Retinal pigment epithelial cell (primary cell): Measurements from ENCODE around the gene NINL.

Experiments used
- DNase-seq: peaks from one replicate; pipeline ENCODE4 v3.0.0-alpha.2; 2010; ENCODE audit warnings: low read depth
- H3K4me3 ChIP-seq: 2 replicates; pipeline ENCODE4 v1.5.1; 2011; ENCODE audit warnings: mild to moderate bottlenecking, low read length, control low read depth, moderate library complexity
- TF ChIP-seq, protein P1 (sequence below): conservative IDR thresholded peaks from 2 replicates; pipeline ENCODE4 v1.5.1; 2011; ENCODE audit warnings: low read depth, low read length, control low read depth, inconsistent platforms

The NINL gene

DNA sequence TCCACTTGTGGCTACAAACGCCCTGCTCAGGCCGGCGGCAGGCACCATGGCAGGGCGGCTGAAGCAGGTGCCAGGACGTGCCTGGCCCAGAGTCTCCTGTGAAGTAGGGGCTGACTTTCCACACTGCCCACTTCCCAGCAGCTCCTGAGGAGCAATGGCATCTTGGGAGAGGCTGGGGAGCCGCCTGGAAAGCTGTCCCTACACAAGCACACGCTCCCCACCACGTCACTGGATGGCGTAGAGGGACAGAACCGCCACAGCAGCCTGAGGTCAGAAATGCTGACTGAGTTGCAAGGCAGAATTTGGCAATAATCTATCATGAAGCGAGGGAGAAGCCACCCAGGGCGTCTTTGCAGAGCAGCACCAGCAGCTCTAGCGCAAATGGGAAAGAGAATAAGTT is 86.3 kb downstream of the NINL start:
- H3K4me3 ChIP-seq = no peak overlapping the region
- TF ChIP-seq, protein P1, sequence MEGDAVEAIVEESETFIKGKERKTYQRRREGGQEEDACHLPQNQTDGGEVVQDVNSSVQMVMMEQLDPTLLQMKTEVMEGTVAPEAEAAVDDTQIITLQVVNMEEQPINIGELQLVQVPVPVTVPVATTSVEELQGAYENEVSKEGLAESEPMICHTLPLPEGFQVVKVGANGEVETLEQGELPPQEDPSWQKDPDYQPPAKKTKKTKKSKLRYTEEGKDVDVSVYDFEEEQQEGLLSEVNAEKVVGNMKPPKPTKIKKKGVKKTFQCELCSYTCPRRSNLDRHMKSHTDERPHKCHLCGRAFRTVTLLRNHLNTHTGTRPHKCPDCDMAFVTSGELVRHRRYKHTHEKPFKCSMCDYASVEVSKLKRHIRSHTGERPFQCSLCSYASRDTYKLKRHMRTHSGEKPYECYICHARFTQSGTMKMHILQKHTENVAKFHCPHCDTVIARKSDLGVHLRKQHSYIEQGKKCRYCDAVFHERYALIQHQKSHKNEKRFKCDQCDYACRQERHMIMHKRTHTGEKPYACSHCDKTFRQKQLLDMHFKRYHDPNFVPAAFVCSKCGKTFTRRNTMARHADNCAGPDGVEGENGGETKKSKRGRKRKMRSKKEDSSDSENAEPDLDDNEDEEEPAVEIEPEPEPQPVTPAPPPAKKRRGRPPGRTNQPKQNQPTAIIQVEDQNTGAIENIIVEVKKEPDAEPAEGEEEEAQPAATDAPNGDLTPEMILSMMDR = no peak
- DNase-seq = no peak

DNA sequence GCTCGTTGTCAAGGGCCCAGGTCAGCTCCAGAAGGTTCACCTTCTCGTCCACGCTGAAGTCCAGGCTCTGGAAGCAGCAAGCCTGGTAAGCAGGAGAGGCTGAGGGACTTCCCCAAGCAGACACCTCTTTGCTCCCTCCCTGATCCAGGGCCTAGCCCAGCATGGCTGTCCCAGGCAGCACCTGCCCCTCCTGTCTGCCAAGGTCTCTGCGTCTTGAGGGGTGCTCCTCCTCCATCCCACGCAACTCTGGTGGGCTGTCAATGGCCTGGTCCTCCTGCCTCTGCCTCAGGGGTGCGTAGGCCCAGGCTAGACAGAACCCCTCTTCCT is 87.1 kb downstream of the NINL start:
- no peak overlapping the region for H3K4me3 ChIP-seq
- TF ChIP-seq, protein P1 = no peak
- DNase-seq = no peak

DNA sequence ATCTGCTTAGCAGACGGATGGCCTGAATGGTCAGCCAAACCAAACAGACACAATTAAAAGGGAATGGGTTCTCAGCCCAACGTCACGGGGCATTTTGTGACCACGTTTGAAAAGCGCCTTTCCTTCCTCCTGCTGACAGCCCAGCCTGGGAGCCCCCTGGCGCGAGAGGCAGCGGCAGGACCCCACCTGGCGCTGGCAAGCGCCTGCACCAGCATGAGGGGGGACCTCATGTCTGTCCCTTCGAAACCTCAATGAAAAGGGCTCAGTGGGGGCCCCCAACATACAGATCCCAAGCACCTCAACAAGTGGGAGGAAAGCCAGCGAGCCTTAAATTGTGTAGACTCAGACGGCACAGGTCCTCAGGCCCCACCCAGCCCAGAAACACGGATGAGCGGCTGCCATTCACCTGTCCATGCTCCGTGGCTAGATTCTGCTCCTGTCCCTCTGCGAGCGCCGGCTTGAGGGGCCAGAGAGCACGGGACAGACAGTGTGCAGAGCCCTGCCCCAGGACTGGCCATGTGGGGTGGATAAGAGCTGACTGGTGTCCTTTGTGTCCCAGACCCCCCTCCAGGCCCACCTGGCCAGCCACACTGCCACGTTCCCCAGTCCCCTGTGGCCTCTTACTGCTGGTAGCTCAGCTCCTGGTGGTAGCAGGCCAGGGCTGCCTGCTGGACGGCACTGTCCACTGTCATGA is 87.6 kb downstream of the NINL start:
- DNase-seq = no peak
- no peak overlapping the region for H3K4me3 ChIP-seq
- TF ChIP-seq, protein P1 = no peak

DNA sequence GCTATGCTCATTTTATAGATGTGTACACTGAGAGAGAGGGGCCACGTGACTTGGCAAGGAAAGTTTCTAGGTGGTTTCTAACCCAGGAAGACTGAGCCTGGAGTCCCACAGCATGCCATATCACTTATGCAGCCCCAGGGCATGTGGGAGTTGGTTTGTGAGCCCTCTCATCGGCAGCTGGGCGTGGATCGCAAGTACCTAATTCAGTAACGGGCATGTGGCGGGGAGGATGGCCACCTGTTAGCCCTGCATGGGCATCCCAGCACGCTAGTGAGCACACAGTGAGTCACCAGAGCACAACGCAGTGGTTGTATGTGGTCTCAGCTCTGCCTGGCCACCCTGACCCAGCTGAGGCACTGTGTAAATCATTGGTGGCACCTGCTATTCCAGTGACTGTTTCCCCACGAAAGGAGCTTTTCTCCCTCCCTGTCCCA is 88.3 kb downstream of the NINL start:
- H3K4me3 ChIP-seq = no peak overlapping the region
- DNase-seq = no peak
- TF ChIP-seq, protein P1 = no peak

DNA sequence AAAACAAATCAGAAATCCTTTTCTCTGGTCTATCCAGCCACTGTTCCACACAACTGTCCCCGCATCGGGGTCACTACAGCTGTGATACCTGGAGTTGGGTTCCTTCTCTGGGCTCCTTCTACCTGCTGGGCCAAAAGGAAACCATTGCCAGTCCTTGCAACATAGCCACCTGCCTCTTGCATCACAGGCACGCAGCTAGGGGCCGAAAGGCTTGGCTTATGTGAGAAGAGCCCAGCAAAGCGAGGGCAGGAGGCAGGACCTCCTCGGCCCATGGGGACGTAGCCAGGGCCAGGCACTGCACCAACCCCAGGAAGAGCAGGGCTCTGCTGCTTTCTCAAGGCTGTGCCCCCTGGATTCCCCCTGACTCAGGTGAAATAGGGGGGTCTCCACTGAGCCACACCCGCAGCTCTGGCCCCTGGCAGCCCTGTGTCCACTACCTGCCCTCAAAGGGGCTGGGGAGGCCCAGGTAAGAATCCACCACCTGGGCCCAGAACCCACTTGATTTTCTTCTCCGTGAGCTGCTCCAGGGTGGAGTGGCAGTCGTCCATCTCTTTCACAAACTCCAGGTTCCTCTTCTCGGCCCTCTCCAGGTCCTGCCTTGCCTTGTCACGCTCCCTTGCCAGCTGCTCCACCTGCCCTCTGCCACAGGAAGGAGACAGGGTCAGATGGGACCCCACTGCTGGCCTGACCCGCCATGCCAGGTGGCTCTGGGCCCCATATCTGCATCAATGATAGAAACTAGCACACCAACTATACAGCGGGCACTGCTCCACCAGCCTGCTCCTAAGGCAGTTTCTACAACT is 89.0 kb downstream of the NINL start:
- H3K4me3 ChIP-seq = no peak overlapping the region
- TF ChIP-seq, protein P1 = no peak

DNA sequence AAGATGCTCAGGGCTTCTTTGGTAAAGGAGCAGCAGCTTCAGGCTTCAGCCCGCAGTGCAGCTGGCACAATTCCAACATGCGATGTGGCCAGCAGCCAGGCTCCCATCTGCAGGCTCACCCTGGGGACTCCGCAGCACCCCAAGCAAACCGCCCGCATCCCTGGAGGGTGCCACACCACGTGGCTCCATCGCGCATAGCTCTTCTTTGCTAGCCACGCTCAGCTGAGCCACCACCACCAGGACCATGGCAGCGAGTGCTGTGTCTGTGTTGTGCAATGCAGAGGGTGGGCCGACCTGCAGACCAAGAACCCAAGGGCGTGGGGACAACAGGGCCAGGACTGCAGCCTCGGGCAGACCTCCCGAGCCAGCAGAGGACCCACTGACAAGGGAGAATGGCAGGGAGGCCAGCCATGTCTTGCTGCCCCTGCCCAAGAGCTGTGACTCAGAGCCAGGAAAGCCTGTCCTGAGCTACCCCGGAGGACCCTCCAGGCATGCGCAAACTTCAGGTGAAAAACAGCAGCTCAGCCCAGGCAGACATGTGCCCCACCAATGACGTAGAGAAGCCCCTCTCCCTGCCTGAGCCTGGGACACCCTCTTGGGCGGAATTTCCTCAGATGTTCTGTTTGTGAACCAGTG is 90.0 kb downstream of the NINL start:
- no peak overlapping the region for H3K4me3 ChIP-seq

More for the DNA sequence above, 89.0 kb downstream of the NINL start:
- DNase-seq = no peak

More for the DNA sequence above, 90.0 kb downstream of the NINL start:
- no peak for DNase-seq
- TF ChIP-seq, protein P1 = no peak
